ENCODE measurements around the gene MATK. TPM values are rescaled to one million over a fixed set of nuclear protein-coding genes. Genes with fewer than 3 reads are reported as not detected.

Gene MATK
- total RNA-seq, 2 experiments from 2014 or later = 9.1 to 9.4 TPM

GRCh38 chr19:3803114-3803888 lies 17.1 kb upstream of the MATK start:
- peak overlapping the region; percentile 34 for H3K4me3 Mint-ChIP-seq
- peaks cover 0 to 11% of the 10 kb centered on the region in 2 experiments for H3K9me3 ChIP-seq (ENCODE audit: control insufficient read depth in 1 of 2, insufficient read depth in 1 of 2, low read length in 2 of 2)
- H3K4me3 ChIP-seq (ENCODE audit: low read length) = no peak overlapping the region
- no peaks in the 10 kb centered on the region for H3K27me3 ChIP-seq (ENCODE audit: control insufficient read depth in 1 of 2, insufficient read depth in 2 of 2, low read length in 2 of 2)
- H3K36me3 ChIP-seq (ENCODE audit: insufficient read depth, low read length) = no peaks in the 10 kb centered on the region
- H3K4me1 Mint-ChIP-seq (ENCODE audit: low read depth) = peaks cover 16% of the 10 kb centered on the region
- no peak overlapping the region for H3K27ac ChIP-seq (ENCODE audit: low read depth in 1 of 2, low read length in 2 of 2)
- POLR2A ChIA-PET = no interaction called here
- intact Hi-C loops (cut with DNase I, micrococcal nuclease) = no loop called here
- H3K27ac Mint-ChIP-seq = no peak overlapping the region
- TF ChIP-seq, protein P1, sequence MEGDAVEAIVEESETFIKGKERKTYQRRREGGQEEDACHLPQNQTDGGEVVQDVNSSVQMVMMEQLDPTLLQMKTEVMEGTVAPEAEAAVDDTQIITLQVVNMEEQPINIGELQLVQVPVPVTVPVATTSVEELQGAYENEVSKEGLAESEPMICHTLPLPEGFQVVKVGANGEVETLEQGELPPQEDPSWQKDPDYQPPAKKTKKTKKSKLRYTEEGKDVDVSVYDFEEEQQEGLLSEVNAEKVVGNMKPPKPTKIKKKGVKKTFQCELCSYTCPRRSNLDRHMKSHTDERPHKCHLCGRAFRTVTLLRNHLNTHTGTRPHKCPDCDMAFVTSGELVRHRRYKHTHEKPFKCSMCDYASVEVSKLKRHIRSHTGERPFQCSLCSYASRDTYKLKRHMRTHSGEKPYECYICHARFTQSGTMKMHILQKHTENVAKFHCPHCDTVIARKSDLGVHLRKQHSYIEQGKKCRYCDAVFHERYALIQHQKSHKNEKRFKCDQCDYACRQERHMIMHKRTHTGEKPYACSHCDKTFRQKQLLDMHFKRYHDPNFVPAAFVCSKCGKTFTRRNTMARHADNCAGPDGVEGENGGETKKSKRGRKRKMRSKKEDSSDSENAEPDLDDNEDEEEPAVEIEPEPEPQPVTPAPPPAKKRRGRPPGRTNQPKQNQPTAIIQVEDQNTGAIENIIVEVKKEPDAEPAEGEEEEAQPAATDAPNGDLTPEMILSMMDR (IDR thresholded peaks at IDR 0.05) = no peak
- ATAC-seq (ENCODE audit: poor library complexity) (no peak), DNase-seq (no peak)
- no peaks in the 10 kb centered on the region for H3K36me3 Mint-ChIP-seq (ENCODE audit: low read depth)
- H3K9me3 Mint-ChIP-seq = no peaks in the 10 kb centered on the region
- CTCF ChIA-PET = no interaction called here
- no peaks in the 10 kb centered on the region for H3K27me3 Mint-ChIP-seq
- H3K4me1 ChIP-seq (ENCODE audit: insufficient read depth, low read length) = peaks cover 35% of the 10 kb centered on the region

DNA sequence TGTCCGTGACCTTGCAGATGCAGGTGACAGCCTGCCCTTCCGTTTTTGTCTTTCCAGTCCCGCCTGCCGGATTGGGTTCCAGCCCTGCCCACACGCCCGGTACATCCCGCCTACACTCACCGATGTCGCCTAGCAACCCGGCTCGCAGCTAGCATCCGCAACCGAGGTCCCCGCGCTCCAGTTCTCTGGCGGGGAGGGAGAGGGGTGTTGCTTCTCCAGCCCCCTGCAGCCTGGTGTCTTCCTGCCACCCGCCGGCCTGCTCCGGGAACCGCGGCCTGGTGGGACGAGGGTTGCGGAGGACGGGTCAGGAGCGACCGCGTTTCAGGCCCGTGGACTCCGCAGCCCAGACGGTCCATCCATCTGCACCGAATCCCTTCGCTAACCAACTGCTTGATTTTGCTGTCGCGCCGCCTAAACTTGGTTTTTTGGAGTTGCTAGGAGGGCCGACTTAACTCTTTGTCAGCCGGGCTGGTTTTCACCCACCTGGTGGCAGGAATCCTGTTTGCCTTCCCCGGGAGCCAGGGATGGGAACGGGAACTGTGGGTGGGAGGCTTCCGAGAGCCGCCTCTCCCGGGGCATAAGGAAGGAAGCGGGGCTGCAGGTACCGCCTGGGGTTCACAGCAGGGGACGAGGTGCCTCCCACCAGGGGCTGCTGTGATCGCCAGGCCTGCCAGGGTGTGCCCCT lies 15.4 kb upstream of the MATK start:
- POLR2A ChIA-PET = no interaction called here
- H3K36me3 ChIP-seq (ENCODE audit: insufficient read depth, low read length) = no peaks in the 10 kb centered on the region
- Mint-ChIP-seq H3K36me3 (ENCODE audit: low read depth) (peaks cover 4% of the 10 kb centered on the region), H3K9me3 (peaks cover 2% of the 10 kb centered on the region), H3K27ac (no peak overlapping the region), H3K4me1 (ENCODE audit: low read depth) (peaks cover 21% of the 10 kb centered on the region), H3K4me3 (peak overlapping the region; percentile 78), H3K27me3 (no peaks in the 10 kb centered on the region)
- peaks cover 46% of the 10 kb centered on the region for H3K4me1 ChIP-seq (ENCODE audit: insufficient read depth, low read length)
- no peak overlapping the region for H3K27ac ChIP-seq (ENCODE audit: low read depth in 1 of 2, low read length in 2 of 2)
- H3K27me3 ChIP-seq (ENCODE audit: control insufficient read depth in 1 of 2, insufficient read depth in 2 of 2, low read length in 2 of 2) = no peaks in the 10 kb centered on the region
- CTCF ChIA-PET = no interaction called here
- DNase-seq (peak; percentile 32 to 82 (median 47)), ATAC-seq (ENCODE audit: poor library complexity) (peak; percentile 81)
- H3K4me3 ChIP-seq (ENCODE audit: low read length) = peak overlapping the region; percentile 47
- no peaks in the 10 kb centered on the region for H3K9me3 ChIP-seq (ENCODE audit: control insufficient read depth in 1 of 2, insufficient read depth in 1 of 2, low read length in 2 of 2)
- intact Hi-C loops (cut with DNase I, micrococcal nuclease) = no loop called here
- TF ChIP-seq, protein P1 (IDR thresholded peaks at IDR 0.05) = no peak

DNA sequence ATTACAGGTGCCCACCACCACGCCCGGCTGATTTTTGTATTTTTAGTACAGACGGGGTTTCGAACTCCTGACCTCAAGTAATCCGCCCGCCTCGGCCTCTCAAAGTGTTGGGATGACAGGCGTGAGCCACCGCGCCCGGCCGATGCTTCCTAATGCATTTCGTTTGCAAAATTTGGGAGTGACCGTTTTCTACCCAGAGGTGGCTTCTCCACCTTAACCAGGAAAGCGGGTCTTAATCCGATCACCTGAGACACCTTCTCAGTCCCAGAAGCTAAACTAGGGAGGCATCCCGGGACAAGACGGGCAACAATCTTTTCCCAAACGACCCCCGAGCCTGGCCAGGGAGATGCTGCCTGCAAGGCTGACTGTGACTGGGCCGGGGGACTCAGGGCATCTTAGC lies 14.8 kb upstream of the MATK start:
- H3K36me3 Mint-ChIP-seq (ENCODE audit: low read depth) = peaks cover 4% of the 10 kb centered on the region
- Histone ChIP-seq H3K27ac (ENCODE audit: low read depth in 1 of 2, low read length in 2 of 2) (no peak overlapping the region), H3K36me3 (ENCODE audit: insufficient read depth, low read length) (no peaks in the 10 kb centered on the region), H3K27me3 (ENCODE audit: control insufficient read depth in 1 of 2, insufficient read depth in 2 of 2, low read length in 2 of 2) (no peaks in the 10 kb centered on the region), H3K4me3 (ENCODE audit: low read length) (peak overlapping the region; percentile 47), H3K4me1 (ENCODE audit: insufficient read depth, low read length) (peaks cover 46% of the 10 kb centered on the region), H3K9me3 (ENCODE audit: control insufficient read depth in 1 of 2, insufficient read depth in 1 of 2, low read length in 2 of 2) (no peaks in the 10 kb centered on the region)
- TF ChIP-seq, protein P1 (IDR thresholded peaks at IDR 0.05) = no peak
- ChIA-PET POLR2A (interaction anchor here (0.9 to 1.1 kb wide), 2 partner anchors 11 to 39 kb away, joined by 3 read pairs; partner anchors contain the start of gene MRPL54), CTCF (no interaction called here)
- intact Hi-C loops (cut with DNase I, micrococcal nuclease) = no loop called here
- H3K4me1 Mint-ChIP-seq (ENCODE audit: low read depth) = peaks cover 21% of the 10 kb centered on the region
- no peak overlapping the region for H3K27ac Mint-ChIP-seq
- ATAC-seq (ENCODE audit: poor library complexity) (no peak), DNase-seq (no peak)
- H3K9me3 Mint-ChIP-seq = peaks cover 2% of the 10 kb centered on the region
- H3K27me3 Mint-ChIP-seq = no peaks in the 10 kb centered on the region
- H3K4me3 Mint-ChIP-seq = peak overlapping the region; percentile 78
